ENCODE measurements around the gene PELI2.

Gene PELI2

DNA sequence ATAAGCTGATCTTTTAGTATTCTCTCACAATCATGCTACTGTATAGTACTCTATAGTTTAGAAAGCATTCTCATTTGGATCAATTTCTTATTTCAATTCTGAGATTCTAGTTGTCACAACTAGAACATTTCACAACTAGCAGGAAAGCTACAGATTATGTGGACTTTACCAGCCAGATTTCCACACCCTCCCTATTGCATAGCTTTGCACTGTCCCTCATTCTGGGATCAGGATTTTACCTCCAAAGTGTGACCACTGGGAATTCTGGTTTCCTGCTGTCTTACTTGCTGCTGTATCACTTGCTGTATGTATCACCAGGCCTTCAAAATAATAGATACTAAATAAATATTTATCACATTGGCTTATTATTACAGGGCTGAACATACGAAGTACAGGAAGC lies 10.2 kb upstream of the PELI2 start:
- Histone ChIP-seq H3K27ac (ENCODE audit: low read depth, low read length) (no peak overlapping the region), H3K4me3 (ENCODE audit: insufficient read depth, low read length, poor library complexity, severe bottlenecking) (no peak overlapping the region), H3K79me2 (ENCODE audit: insufficient read depth, low read length) (no peaks in the 10 kb centered on the region), H3K9ac (ENCODE audit: low read length) (no peak overlapping the region), H2AFZ (ENCODE audit: low read depth, low read length, severe bottlenecking) (no peak overlapping the region), H3K36me3 (ENCODE audit: low read length) (no peaks in the 10 kb centered on the region), H3K9me3 (ENCODE audit: insufficient read depth, low read length) (no peaks in the 10 kb centered on the region), H3F3A (ENCODE audit: insufficient read depth) (no peaks in the 10 kb centered on the region), H4K20me1 (ENCODE audit: low read depth, low read length) (no peaks in the 10 kb centered on the region), H3K9me2 (replicated peaks; ENCODE audit: insufficient read depth, low read length) (no peaks in the 10 kb centered on the region), H3K4me2 (ENCODE audit: low read depth, low read length, poor library complexity, severe bottlenecking) (no peak overlapping the region), H3K27me3 (ENCODE audit: low read length) (no peaks in the 10 kb centered on the region)
- TF ChIP-seq, protein P1, sequence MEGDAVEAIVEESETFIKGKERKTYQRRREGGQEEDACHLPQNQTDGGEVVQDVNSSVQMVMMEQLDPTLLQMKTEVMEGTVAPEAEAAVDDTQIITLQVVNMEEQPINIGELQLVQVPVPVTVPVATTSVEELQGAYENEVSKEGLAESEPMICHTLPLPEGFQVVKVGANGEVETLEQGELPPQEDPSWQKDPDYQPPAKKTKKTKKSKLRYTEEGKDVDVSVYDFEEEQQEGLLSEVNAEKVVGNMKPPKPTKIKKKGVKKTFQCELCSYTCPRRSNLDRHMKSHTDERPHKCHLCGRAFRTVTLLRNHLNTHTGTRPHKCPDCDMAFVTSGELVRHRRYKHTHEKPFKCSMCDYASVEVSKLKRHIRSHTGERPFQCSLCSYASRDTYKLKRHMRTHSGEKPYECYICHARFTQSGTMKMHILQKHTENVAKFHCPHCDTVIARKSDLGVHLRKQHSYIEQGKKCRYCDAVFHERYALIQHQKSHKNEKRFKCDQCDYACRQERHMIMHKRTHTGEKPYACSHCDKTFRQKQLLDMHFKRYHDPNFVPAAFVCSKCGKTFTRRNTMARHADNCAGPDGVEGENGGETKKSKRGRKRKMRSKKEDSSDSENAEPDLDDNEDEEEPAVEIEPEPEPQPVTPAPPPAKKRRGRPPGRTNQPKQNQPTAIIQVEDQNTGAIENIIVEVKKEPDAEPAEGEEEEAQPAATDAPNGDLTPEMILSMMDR (IDR thresholded peaks at IDR 0.05; ENCODE audit: insufficient read depth, low read length, poor library complexity, severe bottlenecking), result no peak
- TF ChIP-seq EZH2phosphoT487 (conservative IDR thresholded peaks at IDR 0.05; ENCODE audit: low read length), result no peak

DNA sequence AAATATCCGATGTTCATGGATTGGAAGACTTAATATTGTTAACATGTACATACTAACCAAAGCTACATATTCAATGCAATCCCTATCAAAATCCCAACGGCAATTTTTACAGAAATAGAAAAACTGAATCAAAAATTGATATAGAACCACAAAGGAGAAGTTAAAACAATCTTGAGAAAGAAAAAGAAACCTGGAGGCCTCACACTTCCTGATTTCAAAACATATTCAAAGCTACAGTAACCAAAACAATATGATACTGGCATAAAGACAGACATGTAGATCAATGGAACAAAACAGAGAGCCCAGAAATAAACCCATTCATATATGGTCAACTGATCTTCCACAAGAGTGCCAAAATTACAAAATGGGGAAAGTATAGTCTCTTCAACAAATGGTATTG lies 5.4 kb upstream of the PELI2 start:
- no peaks in the 10 kb centered on the region for H3K79me2 ChIP-seq (ENCODE audit: insufficient read depth, low read length)
- no peaks in the 10 kb centered on the region for H3K36me3 ChIP-seq (ENCODE audit: low read length)
- no peak overlapping the region for H3K9ac ChIP-seq (ENCODE audit: low read length)
- H3F3A ChIP-seq (ENCODE audit: insufficient read depth), result no peaks in the 10 kb centered on the region
- no peak overlapping the region for H3K27ac ChIP-seq (ENCODE audit: low read depth, low read length)
- no peaks in the 10 kb centered on the region for H3K27me3 ChIP-seq (ENCODE audit: low read length)
- no peaks in the 10 kb centered on the region for H4K20me1 ChIP-seq (ENCODE audit: low read depth, low read length)
- no peak overlapping the region for H3K4me3 ChIP-seq (ENCODE audit: insufficient read depth, low read length, poor library complexity, severe bottlenecking)
- TF ChIP-seq, protein P1 (IDR thresholded peaks at IDR 0.05; ENCODE audit: insufficient read depth, low read length, poor library complexity, severe bottlenecking), result no peak
- no peak for TF ChIP-seq EZH2phosphoT487 (conservative IDR thresholded peaks at IDR 0.05; ENCODE audit: low read length)
- no peaks in the 10 kb centered on the region for H3K9me2 ChIP-seq (replicated peaks; ENCODE audit: insufficient read depth, low read length)
- no peak overlapping the region for H3K4me2 ChIP-seq (ENCODE audit: low read depth, low read length, poor library complexity, severe bottlenecking)
- H3K9me3 ChIP-seq (ENCODE audit: insufficient read depth, low read length), result no peaks in the 10 kb centered on the region
- no peak overlapping the region for H2AFZ ChIP-seq (ENCODE audit: low read depth, low read length, severe bottlenecking)

DNA sequence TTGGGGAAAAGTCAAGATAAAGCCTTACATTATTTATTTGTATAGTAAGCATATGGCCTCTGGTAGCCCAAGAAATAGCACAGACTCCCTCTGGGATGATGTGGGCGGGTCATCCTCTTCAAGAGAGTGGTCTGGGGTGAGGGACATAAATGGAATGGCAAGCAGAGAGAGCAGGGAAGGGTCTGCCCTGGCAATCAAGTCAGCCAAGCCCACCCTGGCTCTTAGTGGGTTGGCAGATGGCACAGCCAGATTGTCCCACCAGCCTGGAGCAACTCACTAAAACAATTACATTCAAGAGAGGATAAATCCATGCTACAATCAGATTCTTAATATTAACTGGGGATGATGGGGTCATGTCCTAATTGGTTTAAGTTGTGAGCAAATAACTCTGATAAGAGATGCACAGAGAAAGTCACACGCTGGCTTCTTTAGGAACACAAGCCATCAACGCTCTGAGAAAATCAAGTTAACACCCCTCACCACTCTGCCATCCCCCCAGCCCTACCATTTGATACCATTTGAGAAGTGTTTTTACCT lies 2.8 kb upstream of the PELI2 start:
- Histone ChIP-seq H3F3A (ENCODE audit: insufficient read depth) (no peaks in the 10 kb centered on the region), H3K79me2 (ENCODE audit: insufficient read depth, low read length) (no peaks in the 10 kb centered on the region), H3K4me3 (ENCODE audit: insufficient read depth, low read length, poor library complexity, severe bottlenecking) (no peak overlapping the region), H3K36me3 (ENCODE audit: low read length) (no peaks in the 10 kb centered on the region), H3K27ac (ENCODE audit: low read depth, low read length) (no peak overlapping the region), H3K9me3 (ENCODE audit: insufficient read depth, low read length) (no peaks in the 10 kb centered on the region), H3K9ac (ENCODE audit: low read length) (no peak overlapping the region), H3K27me3 (ENCODE audit: low read length) (no peaks in the 10 kb centered on the region), H2AFZ (ENCODE audit: low read depth, low read length, severe bottlenecking) (no peak overlapping the region), H3K9me2 (replicated peaks; ENCODE audit: insufficient read depth, low read length) (no peaks in the 10 kb centered on the region), H3K4me2 (ENCODE audit: low read depth, low read length, poor library complexity, severe bottlenecking) (no peak overlapping the region), H4K20me1 (ENCODE audit: low read depth, low read length) (no peaks in the 10 kb centered on the region)
- no peak for TF ChIP-seq EZH2phosphoT487 (conservative IDR thresholded peaks at IDR 0.05; ENCODE audit: low read length)
- TF ChIP-seq, protein P1 (IDR thresholded peaks at IDR 0.05; ENCODE audit: insufficient read depth, low read length, poor library complexity, severe bottlenecking), result no peak

Data from SU-DHL-6 (cell line).